ENCODE data around the gene MBTPS1. TPM values are rescaled to one million over a fixed set of nuclear protein-coding genes. Genes with fewer than 3 reads are reported as not detected.

Gene MBTPS1
- total and polyA plus RNA-seq, 4 donors = 28.9 to 108 (median 71.6) TPM

DNA sequence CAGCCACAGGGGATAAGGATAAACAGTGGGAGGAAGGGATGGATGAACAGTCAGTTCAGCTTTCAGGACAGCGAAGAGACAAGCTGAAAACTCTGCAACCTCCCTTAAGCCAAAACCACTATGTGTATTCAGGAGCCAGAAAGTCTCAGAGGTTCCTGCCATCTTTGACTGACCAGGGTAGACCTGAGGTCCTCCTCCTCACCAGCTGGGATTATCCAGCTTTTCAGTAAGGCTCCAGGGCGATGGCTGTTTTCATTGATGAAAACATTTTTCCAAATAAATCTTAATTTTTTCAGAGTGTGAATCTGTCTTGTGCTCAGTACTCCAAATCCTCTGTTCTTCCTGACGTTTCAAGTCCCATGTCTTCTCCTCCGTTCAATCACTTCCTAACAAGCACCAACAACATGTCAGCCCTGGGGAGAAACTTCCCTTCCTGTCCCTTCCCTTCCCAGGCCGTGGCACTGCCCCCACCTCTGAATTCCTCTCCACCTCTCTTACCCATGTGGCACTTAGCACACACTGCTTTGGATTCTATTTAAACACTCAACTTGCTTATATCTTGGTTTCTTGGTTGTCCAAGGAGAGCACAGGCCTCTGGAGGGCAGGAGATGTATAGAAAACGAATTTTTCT is 23.0 kb upstream of the MBTPS1 start:
- DNase-seq (no peak), ATAC-seq (ENCODE audit: low FRiP score) (no peak)
- H3K4me3 ChIP-seq (ENCODE audit: low read length in 2 of 2) = no peak overlapping the region
- 77 to 78% methylated on average over 6 of the region's 6 CpGs for WGBS, 2 donors
- H3K9me3 ChIP-seq (ENCODE audit: control insufficient read depth, low read length) = no peaks in the 10 kb centered on the region
- H3K4me1 ChIP-seq (ENCODE audit: control insufficient read depth in 1 of 2, insufficient read depth in 2 of 2, low read length in 2 of 2) = no peaks in the 10 kb centered on the region
- no peaks in the 10 kb centered on the region for H3K36me3 ChIP-seq (ENCODE audit: control insufficient read depth in 1 of 2, insufficient read depth in 2 of 2, low read length in 1 of 2)
- H3K27me3 ChIP-seq (ENCODE audit: control insufficient read depth in 1 of 2, insufficient read depth in 2 of 2, low read length in 1 of 2) = no peaks in the 10 kb centered on the region
- intact Hi-C loops (cut with DNase I) = no loop called here
- no peak overlapping the region for H3K27ac ChIP-seq (ENCODE audit: low read depth in 1 of 2, low read length in 2 of 2)

DNA sequence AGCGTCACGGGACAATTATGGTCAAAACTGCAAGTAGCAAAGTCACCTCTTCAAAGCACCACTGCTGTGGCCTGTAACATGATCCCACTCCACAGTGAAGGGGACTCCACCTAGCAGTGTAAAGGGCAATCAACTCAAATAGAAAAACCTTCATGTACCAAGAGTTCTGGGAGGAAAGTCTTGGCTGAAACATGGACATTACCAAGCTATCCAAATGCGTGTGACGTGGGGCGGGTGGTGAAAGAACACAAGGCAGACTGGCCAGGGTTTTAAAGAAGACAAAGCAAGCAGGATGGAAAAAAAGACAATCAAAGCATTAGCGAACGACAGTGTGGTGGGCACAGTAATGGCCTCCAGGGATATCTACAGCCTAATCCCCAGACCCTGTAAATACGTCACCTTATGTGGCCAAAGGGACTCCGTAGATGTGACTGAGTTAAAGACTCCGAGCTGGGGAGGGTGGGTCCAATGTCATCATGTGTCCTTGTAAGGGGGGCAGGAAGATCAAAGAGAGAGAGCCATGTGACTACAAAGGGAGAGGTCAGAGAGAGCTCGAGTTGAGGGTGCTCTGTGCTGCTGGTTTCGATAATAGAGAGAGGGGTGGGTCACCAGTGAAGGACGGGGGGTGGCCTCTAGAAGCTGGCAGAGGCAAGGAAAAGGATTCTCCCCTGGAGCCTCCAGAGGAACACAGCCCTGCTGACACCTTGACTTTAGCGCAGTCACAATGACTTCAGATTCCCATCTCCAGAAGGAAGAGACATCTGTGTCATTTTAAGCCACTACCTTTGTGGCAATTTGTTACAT is 22.3 kb upstream of the MBTPS1 start:
- Histone ChIP-seq H3K4me3 (ENCODE audit: low read length in 2 of 2) (no peak overlapping the region), H3K27me3 (ENCODE audit: control insufficient read depth in 1 of 2, insufficient read depth in 2 of 2, low read length in 1 of 2) (no peaks in the 10 kb centered on the region), H3K9me3 (ENCODE audit: control insufficient read depth, low read length) (no peaks in the 10 kb centered on the region), H3K36me3 (ENCODE audit: control insufficient read depth in 1 of 2, insufficient read depth in 2 of 2, low read length in 1 of 2) (no peaks in the 10 kb centered on the region), H3K27ac (ENCODE audit: low read depth in 1 of 2, low read length in 2 of 2) (no peak overlapping the region), H3K4me1 (ENCODE audit: control insufficient read depth in 1 of 2, insufficient read depth in 2 of 2, low read length in 2 of 2) (no peaks in the 10 kb centered on the region)
- intact Hi-C loops (cut with DNase I) = no loop called here
- DNase-seq (no peak), ATAC-seq (ENCODE audit: low FRiP score) (peak; percentile 24)
- WGBS, 2 donors = 76 to 77% methylated on average over 14 of the region's 14 CpGs

- intact Hi-C loops (cut with DNase I) = no loop called here
- WGBS, 2 donors = 65 to 71% methylated on average over 2 of the region's 2 CpGs
- H3K9me3 ChIP-seq (ENCODE audit: control insufficient read depth, low read length) = no peaks in the 10 kb centered on the region
- H3K27ac ChIP-seq (ENCODE audit: low read depth in 1 of 2, low read length in 2 of 2) = no peak overlapping the region
- no peak overlapping the region for H3K4me3 ChIP-seq (ENCODE audit: low read length in 2 of 2)
- ATAC-seq (ENCODE audit: low FRiP score) = no peak
- no peaks in the 10 kb centered on the region for H3K27me3 ChIP-seq (ENCODE audit: control insufficient read depth in 1 of 2, insufficient read depth in 2 of 2, low read length in 1 of 2)
- no peaks in the 10 kb centered on the region for H3K36me3 ChIP-seq (ENCODE audit: control insufficient read depth in 1 of 2, insufficient read depth in 2 of 2, low read length in 1 of 2)
- no peak for DNase-seq
- H3K4me1 ChIP-seq (ENCODE audit: control insufficient read depth in 1 of 2, insufficient read depth in 2 of 2, low read length in 2 of 2) = no peaks in the 10 kb centered on the region
Observed at GRCh38 chr16:84138500-84138823, 21.7 kb upstream of the MBTPS1 start.

DNA sequence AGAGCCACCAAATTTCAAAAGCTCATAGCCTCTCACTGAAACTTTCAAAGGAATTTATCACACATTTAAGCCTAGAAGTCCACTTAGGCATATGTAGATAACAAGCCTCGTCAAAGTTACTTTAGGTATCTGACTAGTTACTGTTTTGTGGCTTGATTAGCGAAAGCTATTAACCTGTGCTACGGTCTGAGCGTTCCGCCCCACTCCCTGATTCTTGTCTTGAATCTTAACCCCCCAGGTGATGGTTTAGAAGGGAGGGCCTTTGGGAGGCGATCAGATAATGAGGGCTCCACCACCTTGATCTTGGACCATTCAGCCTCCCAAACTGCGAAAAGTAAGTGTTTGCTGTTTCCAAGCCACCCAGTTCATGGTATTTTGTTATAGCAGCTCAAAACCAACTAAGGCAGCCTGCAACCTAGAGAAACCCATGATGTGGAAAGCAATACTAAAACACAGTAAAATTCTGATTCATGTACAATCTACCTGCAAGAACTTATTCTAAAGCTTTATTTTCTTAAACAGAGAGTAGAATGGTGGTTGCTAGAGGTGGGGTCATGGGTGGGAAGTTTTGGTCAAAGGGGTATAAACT is 21.1 kb upstream of the MBTPS1 start:
- Histone ChIP-seq H3K4me3 (ENCODE audit: low read length in 2 of 2) (no peak overlapping the region), H3K27ac (ENCODE audit: low read depth in 1 of 2, low read length in 2 of 2) (no peak overlapping the region), H3K4me1 (ENCODE audit: control insufficient read depth in 1 of 2, insufficient read depth in 2 of 2, low read length in 2 of 2) (no peaks in the 10 kb centered on the region), H3K36me3 (ENCODE audit: control insufficient read depth in 1 of 2, insufficient read depth in 2 of 2, low read length in 1 of 2) (no peaks in the 10 kb centered on the region), H3K9me3 (ENCODE audit: control insufficient read depth, low read length) (no peaks in the 10 kb centered on the region), H3K27me3 (ENCODE audit: control insufficient read depth in 1 of 2, insufficient read depth in 2 of 2, low read length in 1 of 2) (no peaks in the 10 kb centered on the region)
- no peak for ATAC-seq (ENCODE audit: low FRiP score)
- DNase-seq = no peak
- WGBS, 2 donors = 92 to 95% methylated on average over 7 of the region's 7 CpGs
- intact Hi-C loops (cut with DNase I) = no loop called here

GRCh38 chr16:84137287-84137686 is 20.5 kb upstream of the MBTPS1 start:
- H3K4me3 ChIP-seq (ENCODE audit: low read length in 2 of 2) = no peak overlapping the region
- DNase-seq (no peak), ATAC-seq (ENCODE audit: low FRiP score) (no peak)
- H3K27ac ChIP-seq (ENCODE audit: low read depth in 1 of 2, low read length in 2 of 2) = no peak overlapping the region
- no peaks in the 10 kb centered on the region for H3K36me3 ChIP-seq (ENCODE audit: control insufficient read depth in 1 of 2, insufficient read depth in 2 of 2, low read length in 1 of 2)
- no peaks in the 10 kb centered on the region for H3K4me1 ChIP-seq (ENCODE audit: control insufficient read depth in 1 of 2, insufficient read depth in 2 of 2, low read length in 2 of 2)
- intact Hi-C loops (cut with DNase I) = no loop called here
- no peaks in the 10 kb centered on the region for H3K27me3 ChIP-seq (ENCODE audit: control insufficient read depth in 1 of 2, insufficient read depth in 2 of 2, low read length in 1 of 2)
- no peaks in the 10 kb centered on the region for H3K9me3 ChIP-seq (ENCODE audit: control insufficient read depth, low read length)
- 82 to 84% methylated on average over 8 of the region's 8 CpGs for WGBS, 2 donors

DNA sequence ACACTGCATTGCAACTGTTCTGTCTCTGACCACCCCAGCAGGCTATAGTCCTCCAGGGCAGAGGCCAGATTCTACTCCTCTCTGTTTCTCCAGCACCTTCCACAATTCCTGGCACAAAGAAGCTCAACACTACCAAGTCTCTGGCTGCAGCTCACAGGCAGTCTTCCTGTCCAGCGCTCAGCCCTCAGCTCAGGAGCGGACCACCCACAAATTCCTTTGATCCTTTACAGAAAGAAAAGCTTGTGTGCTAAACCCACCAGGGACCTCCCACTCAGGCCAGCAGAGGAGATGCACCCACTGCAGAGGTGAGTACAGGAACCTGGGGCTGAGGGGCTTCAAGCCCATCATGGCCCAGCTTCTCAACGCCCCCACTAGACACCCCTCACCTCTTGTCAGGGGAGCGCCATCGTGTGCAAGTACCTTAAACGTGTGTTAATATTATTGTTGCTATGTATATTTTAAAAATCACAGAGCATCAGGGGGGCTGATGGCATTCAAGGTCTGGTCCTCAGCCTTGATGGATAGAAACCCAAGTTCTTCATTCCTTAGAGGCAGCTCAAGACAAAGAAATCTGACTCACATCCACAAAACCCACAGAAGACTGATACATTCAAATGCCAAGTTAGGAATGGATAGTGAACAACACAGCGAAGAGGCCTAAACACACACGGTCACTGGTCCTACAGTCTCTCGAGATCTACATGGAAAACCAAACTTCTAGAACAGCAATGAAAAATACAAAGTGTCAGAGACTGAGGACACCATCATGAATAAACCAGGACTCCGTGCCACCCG is 19.8 kb upstream of the MBTPS1 start:
- Histone ChIP-seq H3K9me3 (ENCODE audit: control insufficient read depth, low read length) (no peaks in the 10 kb centered on the region), H3K4me1 (ENCODE audit: control insufficient read depth in 1 of 2, insufficient read depth in 2 of 2, low read length in 2 of 2) (no peaks in the 10 kb centered on the region), H3K36me3 (ENCODE audit: control insufficient read depth in 1 of 2, insufficient read depth in 2 of 2, low read length in 1 of 2) (no peaks in the 10 kb centered on the region), H3K27ac (ENCODE audit: low read depth in 1 of 2, low read length in 2 of 2) (no peak overlapping the region), H3K27me3 (ENCODE audit: control insufficient read depth in 1 of 2, insufficient read depth in 2 of 2, low read length in 1 of 2) (no peaks in the 10 kb centered on the region), H3K4me3 (ENCODE audit: low read length in 2 of 2) (no peak overlapping the region)
- no peak for DNase-seq
- 91% methylated on average over 11 of the region's 11 CpGs for WGBS, 2 donors
- intact Hi-C loops (cut with DNase I) = no loop called here
- no peak for ATAC-seq (ENCODE audit: low FRiP score)

GRCh38 chr16:84132527-84133285 is 16.0 kb upstream of the MBTPS1 start:
- no peak overlapping the region for H3K4me3 ChIP-seq (ENCODE audit: low read length in 2 of 2)
- H3K27me3 ChIP-seq (ENCODE audit: control insufficient read depth in 1 of 2, insufficient read depth in 2 of 2, low read length in 1 of 2) = no peaks in the 10 kb centered on the region
- H3K27ac ChIP-seq (ENCODE audit: low read depth in 1 of 2, low read length in 2 of 2) = no peak overlapping the region
- intact Hi-C loops (cut with DNase I) = no loop called here
- H3K9me3 ChIP-seq (ENCODE audit: control insufficient read depth, low read length) = no peaks in the 10 kb centered on the region
- H3K4me1 ChIP-seq (ENCODE audit: control insufficient read depth in 1 of 2, insufficient read depth in 2 of 2, low read length in 2 of 2) = no peaks in the 10 kb centered on the region
- peaks cover 0 to 2% of the 10 kb centered on the region in 2 donors for H3K36me3 ChIP-seq (ENCODE audit: control insufficient read depth in 1 of 2, insufficient read depth in 2 of 2, low read length in 1 of 2)
- DNase-seq = no peak
- 78 to 86% methylated on average over 7 of the region's 7 CpGs for WGBS, 2 donors
- ATAC-seq (ENCODE audit: low FRiP score) = no peak

- H3K4me1 ChIP-seq (ENCODE audit: control insufficient read depth in 1 of 2, insufficient read depth in 2 of 2, low read length in 2 of 2) = no peaks in the 10 kb centered on the region
Observed at GRCh38 chr16:84131117-84131516, 14.4 kb upstream of the MBTPS1 start.

More at GRCh38 chr16:84131117-84131516, 14.4 kb upstream of the MBTPS1 start:
- Histone ChIP-seq H3K9me3 (ENCODE audit: control insufficient read depth, low read length) (no peaks in the 10 kb centered on the region), H3K27ac (ENCODE audit: low read depth in 1 of 2, low read length in 2 of 2) (no peak overlapping the region), H3K4me3 (ENCODE audit: low read length in 2 of 2) (no peak overlapping the region), H3K36me3 (ENCODE audit: control insufficient read depth in 1 of 2, insufficient read depth in 2 of 2, low read length in 1 of 2) (peaks cover 0 to 2% of the 10 kb centered on the region in 2 donors), H3K27me3 (ENCODE audit: control insufficient read depth in 1 of 2, insufficient read depth in 2 of 2, low read length in 1 of 2) (no peaks in the 10 kb centered on the region)
- WGBS, 2 donors = 83 to 85% methylated on average over 5 of the region's 5 CpGs
- ATAC-seq (ENCODE audit: low FRiP score) (no peak), DNase-seq (no peak)
- intact Hi-C loops (cut with DNase I) = no loop called here
